GM12892 (cell line): ENCODE measurements around the gene DCDC1. TPM values are rescaled to one million over a fixed set of nuclear protein-coding genes. Genes with fewer than 3 reads are reported as not detected.

Source experiments
- DNase-seq: peaks from one replicate; pipeline ENCODE4 v3.0.0; 2011; ENCODE audit not compliant: insufficient read length
- FAIRE-seq: peaks from 2 replicates; lab custom pipeline; 2011; peaks lifted over from hg19 to GRCh38; lab: Jason Lieb, UNC
- POLR2A ChIP-seq: IDR thresholded peaks from 2 replicates; pipeline ENCODE4 v1.6.1; 2011; ENCODE audit warnings: low read depth, low read length, control low read depth
- POLR2AphosphoS5 ChIP-seq: IDR thresholded peaks from 2 replicates; pipeline ENCODE4 v1.6.1; 2011; ENCODE audit warnings: low read depth, low read length, control low read depth
- TAF1 ChIP-seq: IDR thresholded peaks from 2 replicates; pipeline ENCODE4 v1.6.1; 2011; ENCODE audit warnings: low read depth, mild to moderate bottlenecking, control low read depth, low read length, borderline replicate concordance
- polyA plus RNA-seq: library from polyadenylated mRNA; unstranded; fragments of >200 nt; gene quantifications from one replicate; pipeline ENCODE4 v1.2.1, GENCODE V29; 2012; ENCODE audit warnings: missing spikeins, inconsistent platforms; ENCODE audit not compliant: missing spikeins

Gene DCDC1, protein sequence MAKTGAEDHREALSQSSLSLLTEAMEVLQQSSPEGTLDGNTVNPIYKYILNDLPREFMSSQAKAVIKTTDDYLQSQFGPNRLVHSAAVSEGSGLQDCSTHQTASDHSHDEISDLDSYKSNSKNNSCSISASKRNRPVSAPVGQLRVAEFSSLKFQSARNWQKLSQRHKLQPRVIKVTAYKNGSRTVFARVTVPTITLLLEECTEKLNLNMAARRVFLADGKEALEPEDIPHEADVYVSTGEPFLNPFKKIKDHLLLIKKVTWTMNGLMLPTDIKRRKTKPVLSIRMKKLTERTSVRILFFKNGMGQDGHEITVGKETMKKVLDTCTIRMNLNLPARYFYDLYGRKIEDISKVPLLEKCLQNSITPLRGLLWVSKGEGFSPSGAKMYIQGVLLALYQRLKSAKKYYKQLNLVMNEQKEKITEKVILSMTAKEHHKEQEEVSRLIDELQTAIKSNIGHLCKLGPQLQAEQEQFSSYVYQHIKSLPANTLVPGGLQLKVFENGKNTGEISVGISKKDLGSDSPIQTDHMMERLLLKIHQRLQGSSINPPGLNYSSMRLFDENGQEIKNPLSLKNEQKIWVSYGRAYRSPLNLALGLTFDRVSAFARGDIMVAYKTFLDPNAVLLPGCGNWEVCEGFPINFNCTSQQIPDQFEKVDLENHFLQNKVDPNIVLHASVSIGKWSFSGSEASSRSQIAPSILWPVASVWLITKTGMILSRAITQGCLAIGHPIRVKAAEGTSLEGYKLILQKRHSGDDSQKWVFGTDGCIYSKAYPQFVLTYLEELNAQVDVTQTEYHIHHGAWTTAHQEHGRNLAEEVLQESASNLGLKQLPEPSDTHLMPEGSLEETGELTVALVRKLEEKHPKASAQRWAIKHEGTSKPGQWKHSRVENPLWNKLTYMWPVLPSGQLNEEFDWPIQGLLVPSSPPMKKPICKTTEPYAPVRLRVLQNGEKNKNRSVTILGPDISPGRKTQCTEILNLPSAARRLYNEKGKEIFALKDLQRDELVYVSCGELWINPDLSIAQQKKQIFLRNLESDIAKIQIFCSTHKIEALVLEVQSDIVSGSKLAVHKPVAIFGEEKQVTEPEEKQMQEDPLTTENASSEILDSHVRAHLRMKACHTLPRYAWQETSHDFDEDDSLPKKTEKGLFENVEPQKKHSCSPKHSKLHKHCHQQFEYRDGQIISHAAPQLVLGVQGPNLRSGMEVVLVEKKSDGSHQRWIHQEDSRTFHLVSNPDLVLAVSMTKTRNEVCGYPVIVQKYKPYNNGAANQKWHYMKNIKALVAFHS (N-terminal part only)
- not detected for polyA plus RNA-seq

DNA sequence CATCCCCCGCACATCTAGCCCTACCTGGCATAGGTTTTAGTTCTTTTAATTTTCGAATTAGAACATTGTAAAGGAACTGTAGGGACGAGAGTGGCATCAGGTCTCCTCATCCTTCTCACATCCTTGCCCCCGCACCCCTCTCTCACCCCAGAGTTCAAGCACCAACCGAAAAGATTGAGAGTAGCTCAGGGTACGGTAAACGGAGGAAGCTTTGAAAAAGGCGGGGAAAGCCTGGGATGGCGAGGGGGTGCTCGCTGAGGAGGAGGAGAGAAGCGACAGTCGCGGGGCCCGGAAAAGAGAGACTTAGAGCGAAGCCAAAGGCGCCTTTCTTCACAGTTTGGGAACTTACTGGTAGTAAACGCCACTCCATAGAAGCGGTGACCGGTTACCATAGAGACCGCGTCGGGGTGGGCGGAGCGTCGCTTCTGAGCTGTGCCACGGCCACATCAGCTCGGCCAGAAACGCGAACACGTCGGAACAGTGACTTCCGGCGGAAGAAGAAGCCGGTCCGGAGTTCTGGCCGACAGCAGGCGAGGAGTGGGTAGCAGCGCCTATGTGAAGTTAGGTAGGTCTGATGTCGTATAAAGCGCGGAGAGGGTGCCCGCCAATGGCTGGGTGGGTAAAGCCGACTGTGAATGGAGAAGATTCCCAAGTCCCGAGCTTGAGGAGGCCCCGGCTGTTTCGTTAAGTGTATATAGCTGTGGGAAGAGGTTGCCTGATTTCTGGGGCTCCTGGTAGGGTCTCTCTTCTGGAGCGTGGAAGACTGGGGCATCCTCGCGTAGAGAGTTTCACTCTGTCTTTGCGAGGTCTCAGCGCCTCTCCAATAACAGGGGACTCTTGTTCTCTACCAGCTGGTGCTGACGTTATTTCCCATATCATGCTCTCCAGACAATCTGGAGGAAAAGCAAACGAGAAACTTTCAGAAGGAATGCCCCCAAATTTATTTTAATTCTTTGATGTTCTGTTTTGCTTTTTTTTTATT is at the start of gene DCDC1, which contains the start of gene DNAJC24:
Gene DCDC1, minus strand, starts transcription at position 392 of the 982 bp plus-strand sequence. CDS start 41,459 bp downstream, outside the sequence.
Gene DNAJC24, plus strand, starts transcription at position 513 of the 982 bp plus-strand sequence. CDS start 889 bp downstream, outside the sequence.
- TF ChIP-seq POLR2AphosphoS5 (peak; percentile 80), POLR2A (peak; percentile 86), TAF1 (peak; percentile 76)
- DNase-seq (peak; percentile 44), FAIRE-seq (peak; percentile 100)

DNA sequence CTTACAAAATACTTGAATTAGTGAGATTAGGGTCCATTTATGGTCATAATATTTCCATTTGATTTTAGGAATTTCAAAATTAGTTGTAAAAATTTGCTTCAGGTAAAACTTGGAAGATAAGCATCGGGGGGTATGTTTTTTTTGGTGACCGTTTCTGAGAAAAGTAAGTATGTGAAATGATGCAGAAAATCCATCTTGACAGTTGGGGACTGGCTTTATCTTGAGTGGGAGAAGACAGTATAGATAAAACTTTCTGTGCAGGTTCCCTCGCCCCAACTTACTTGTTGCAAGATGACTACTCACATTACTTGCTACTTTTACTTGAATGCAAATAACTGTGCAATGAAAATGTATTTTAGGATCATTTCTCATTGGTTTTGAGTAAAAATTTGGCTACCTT is 49.6 kb upstream of the DCDC1 start:
- no peak for DNase-seq
- TF ChIP-seq POLR2A = no peak
- FAIRE-seq = no peak

DNA sequence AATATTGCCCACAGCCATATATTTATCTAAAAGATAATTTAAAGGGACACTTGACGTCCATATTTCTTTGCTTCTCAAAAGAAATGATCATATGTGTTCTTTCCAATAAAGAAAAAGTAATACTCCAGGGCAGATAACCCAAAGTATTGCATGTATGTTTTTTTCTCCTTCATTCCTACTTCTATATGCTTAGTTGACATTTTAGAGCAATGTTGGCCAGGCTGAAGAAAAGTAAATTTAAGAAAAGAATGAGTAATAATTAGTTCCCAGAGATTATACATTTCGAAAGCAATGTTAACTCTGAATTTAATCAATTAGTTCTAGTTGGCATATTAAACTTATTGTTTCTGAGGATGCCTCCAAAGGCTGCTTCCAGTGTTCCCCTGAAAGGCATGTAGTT is 48.3 kb upstream of the DCDC1 start:
- DNase-seq = no peak
- TF ChIP-seq TAF1 (no peak), POLR2A (no peak), POLR2AphosphoS5 (no peak)
- no peak for FAIRE-seq

DNA sequence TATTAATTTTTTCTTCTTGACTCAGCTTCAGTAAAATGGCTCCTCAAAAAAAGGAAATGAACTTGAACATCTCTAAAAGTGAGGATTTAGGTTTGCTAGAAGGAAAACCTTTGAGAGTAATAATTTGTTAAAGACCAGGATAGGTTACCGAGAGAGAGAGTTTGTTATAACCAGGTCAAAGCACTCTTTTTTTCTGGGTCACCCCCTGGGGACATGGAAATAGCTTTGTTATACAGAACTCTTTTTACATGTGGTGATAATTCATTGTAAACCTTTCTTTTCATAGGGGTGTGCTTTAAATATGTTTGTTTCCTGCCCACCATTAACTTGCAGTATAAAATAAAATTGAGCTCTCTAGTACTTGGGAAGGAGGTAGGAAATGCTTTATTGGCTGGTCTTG is 47.8 kb upstream of the DCDC1 start:
- FAIRE-seq (no peak), DNase-seq (no peak)

DNA sequence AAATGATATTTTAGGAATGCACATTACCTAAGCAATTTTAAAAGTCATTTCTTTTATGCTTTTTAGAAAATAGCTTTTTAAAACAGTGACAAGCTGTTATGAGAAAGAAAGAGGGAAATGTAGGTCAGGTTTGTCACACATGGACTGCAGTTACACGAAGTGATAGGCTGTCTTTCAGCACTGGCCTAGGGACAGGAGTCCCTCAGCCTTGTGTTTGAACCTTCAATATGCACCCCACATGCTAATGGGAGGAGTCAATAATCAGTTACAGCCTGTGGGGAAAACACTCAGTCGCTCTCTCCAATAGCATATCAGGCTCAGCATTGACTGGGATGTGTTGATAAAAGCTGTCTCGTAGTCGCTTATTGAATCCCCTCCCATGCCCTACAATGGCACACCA is 45.9 kb upstream of the DCDC1 start:
- DNase-seq = no peak
- TF ChIP-seq POLR2A (no peak), TAF1 (no peak), POLR2AphosphoS5 (no peak)
- FAIRE-seq = no peak

More for the DNA sequence above, 47.8 kb upstream of the DCDC1 start:
- no peak for TF ChIP-seq POLR2A
- TF ChIP-seq POLR2AphosphoS5 = no peak
- TF ChIP-seq TAF1 = no peak

DNA sequence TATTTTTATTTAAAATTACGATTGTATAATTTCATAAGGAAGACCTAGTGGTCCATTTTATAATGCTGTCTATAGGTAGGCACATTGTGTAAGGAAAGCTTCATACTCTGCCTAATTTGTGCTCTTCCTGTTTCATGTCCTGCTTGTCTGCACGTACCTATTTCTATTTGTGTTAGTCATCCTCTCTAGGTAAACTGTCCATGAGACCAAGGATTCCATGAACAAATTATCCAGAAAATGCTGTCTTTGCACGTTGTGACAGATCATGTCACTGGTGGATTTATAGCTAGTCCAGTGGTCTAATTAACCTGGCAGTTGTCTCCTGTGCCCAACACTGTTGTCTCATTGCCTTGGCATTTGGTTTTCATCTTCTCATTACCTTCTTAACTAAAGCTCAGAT is 44.8 kb upstream of the DCDC1 start:
- TF ChIP-seq POLR2AphosphoS5 (no peak), POLR2A (no peak), TAF1 (no peak)
- FAIRE-seq (no peak), DNase-seq (no peak)

DNA sequence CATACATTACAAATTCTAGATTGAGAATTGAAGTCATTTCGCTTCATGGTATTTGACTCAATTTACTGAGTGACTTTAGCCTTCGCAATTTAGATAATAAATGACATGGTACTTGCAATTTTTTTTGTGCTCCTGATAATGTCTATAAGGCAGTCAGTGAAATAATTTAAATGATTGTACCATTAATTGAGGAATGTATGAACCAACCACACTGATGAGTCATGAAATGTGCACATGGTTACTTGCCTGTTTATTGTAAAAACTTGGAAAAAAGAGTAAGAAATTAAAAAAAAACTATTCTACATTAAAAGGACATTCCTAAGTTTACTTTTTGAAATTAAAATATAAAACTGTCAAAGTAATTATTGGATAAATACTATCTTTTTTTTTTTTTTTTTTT is 43.4 kb upstream of the DCDC1 start:
- FAIRE-seq (no peak), DNase-seq (no peak)
- no peak for TF ChIP-seq TAF1
- TF ChIP-seq POLR2AphosphoS5 = no peak
- TF ChIP-seq POLR2A = no peak

DNA sequence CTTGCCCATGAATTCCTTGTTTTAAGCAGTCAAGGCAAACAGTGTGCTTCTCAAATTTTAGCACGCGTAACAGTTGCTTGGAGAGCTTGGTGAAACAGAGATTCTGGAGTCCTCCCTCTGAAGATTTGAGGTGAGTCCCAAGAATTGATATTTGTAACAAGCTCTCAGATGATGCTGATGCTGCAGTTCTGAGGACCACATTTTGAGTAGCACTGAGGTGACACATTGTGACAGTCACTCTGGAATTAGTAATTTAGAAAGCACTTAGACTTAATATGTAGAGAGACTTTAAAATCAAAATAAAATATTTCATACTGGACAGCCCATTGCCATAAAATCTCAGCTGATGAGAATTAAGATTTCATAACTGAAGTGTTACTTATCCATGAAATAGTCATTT is 38.7 kb upstream of the DCDC1 start:
- FAIRE-seq = no peak
- DNase-seq = no peak
- no peak for TF ChIP-seq POLR2AphosphoS5
- TF ChIP-seq POLR2A = no peak
- no peak for TF ChIP-seq TAF1

DNA sequence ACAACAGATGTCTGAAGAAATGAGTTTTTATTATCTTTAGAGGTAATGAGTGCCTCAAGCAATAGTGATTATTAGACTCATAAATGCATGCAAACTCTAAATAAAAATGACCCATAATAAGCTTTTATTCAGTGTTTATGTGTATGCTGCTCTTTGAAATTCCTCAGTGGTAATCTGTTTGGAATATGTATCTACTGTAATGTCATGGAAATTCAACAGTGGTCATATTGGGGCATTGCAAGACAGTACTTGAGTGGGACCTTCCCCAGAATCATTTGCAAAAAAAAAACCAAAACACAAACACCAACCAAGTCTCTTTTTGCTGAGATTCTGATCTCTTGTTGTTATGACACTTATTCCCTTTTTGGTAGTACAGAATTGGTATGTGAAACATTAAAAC is 35.1 kb upstream of the DCDC1 start:
- TF ChIP-seq TAF1 (no peak), POLR2A (no peak), POLR2AphosphoS5 (no peak)
- FAIRE-seq (no peak), DNase-seq (no peak)
